GM12878 (cell line): ENCODE measurements around the gene TNNC2. TPM values are rescaled to one million over a fixed set of nuclear protein-coding genes. Genes with fewer than 3 reads are reported as not detected.

Source experiments
- ATAC-seq: fragments of 200-7000 bp; cut with Tn5 transposase; 3 replicates; pipeline ENCODE4 v1.9.1; 2020; ENCODE audit warnings: mild to moderate bottlenecking, moderate library complexity
- BruUV-seq: library from RNA; stranded (reverse); fragments of 400-500 nt; replicated peaks from 2 replicates; lab custom pipeline; 2021; lab: Mats Ljungman, UMichigan
- CTCF ChIA-PET: fragments of 300-600 bp; sonication (Branson Sonifier 250); formaldehyde crosslinking; extraction: SDS; loops from one replicate; lab custom pipeline; 2021; ENCODE audit warnings: inconsistent platforms; lab: Yijun Ruan, JAX
- POLR2A ChIA-PET: fragments of 350-600 bp; formaldehyde crosslinking; extraction: SDS; loops from one replicate; lab custom pipeline; 2021; ENCODE audit warnings: inconsistent platforms; lab: Charles Lee
- RAD21 ChIA-PET: fragments of 300-600 bp; sonication (Branson Sonifier 250); formaldehyde crosslinking; loops from one replicate; lab custom pipeline; 2023; ENCODE audit warnings: antibody characterized with exemption; ENCODE audit not compliant: unreplicated experiment; lab: Charles Lee
- SMC1A ChIA-PET: fragments of 300-600 bp; sonication (Branson Sonifier 250); formaldehyde crosslinking; loops from one replicate; lab custom pipeline; 2023; ENCODE audit not compliant: unreplicated experiment, uncharacterized antibody; lab: Charles Lee
- DNase-seq: peaks from one replicate; pipeline ENCODE4 v3.0.0-alpha.2; 2011; ENCODE audit warnings: low read depth, low spot score
- FAIRE-seq: peaks from 3 replicates; lab custom pipeline; 2011; peaks lifted over from hg19 to GRCh38; lab: Jason Lieb, UNC
- H2AFZ ChIP-seq: 2 replicates; pipeline ENCODE4 v1.6.0; 2011; ENCODE audit warnings: low read depth, low read length, control low read depth; ENCODE audit not compliant: control insufficient read depth
- H3K27ac ChIP-seq: 2 replicates; pipeline ENCODE4 v1.5.1; 2011; ENCODE audit warnings: control low read depth; ENCODE audit not compliant: control insufficient read depth, insufficient read depth
- H3K27me3 ChIP-seq, 2 experiments: replicated peaks in 1 of 2; 2 replicates each; pipeline versions ENCODE4 v1.6.0 to v1.6.1; 2011; ENCODE audit warnings: low read length in 1 of 2; ENCODE audit not compliant: control insufficient read depth in 2 of 2, insufficient read depth in 2 of 2
- H3K36me3 ChIP-seq, 2 experiments: 2 replicates each; pipeline ENCODE4 v1.5.1; 2011; ENCODE audit warnings: low read length in 1 of 2; ENCODE audit not compliant: control insufficient read depth in 2 of 2, insufficient read depth in 2 of 2
- H3K4me1 ChIP-seq: 2 replicates; pipeline ENCODE4 v1.6.1; 2011; ENCODE audit warnings: mild to moderate bottlenecking, low read length, moderate library complexity, mixed read lengths; ENCODE audit not compliant: control insufficient read depth, insufficient read depth
- H3K4me2 ChIP-seq: 2 replicates; pipeline ENCODE4 v1.6.0; 2011; ENCODE audit warnings: control low read depth; ENCODE audit not compliant: control insufficient read depth, insufficient read depth
- H3K4me3 ChIP-seq: fragments of 200-600 bp; sonication (generic); 2 replicates; pipeline ENCODE4 v1.5.1; 2016
- H3K79me2 ChIP-seq: 2 replicates; pipeline ENCODE4 v1.6.0; 2011; ENCODE audit warnings: low read length; ENCODE audit not compliant: control insufficient read depth, insufficient read depth
- H3K9ac ChIP-seq: 2 replicates; pipeline ENCODE4 v1.8.0; 2011; ENCODE audit warnings: low read length, control low read depth, mixed read lengths; ENCODE audit not compliant: control insufficient read depth, insufficient read depth
- H3K9me3 ChIP-seq: replicated peaks from 3 replicates; pipeline ENCODE4 v1.5.1; 2011; ENCODE audit warnings: mild to moderate bottlenecking, low read length; ENCODE audit not compliant: control insufficient read depth, insufficient read depth
- H4K20me1 ChIP-seq: 2 replicates; pipeline ENCODE4 v1.6.0; 2011; ENCODE audit not compliant: control insufficient read depth, insufficient read depth
- BCL11A ChIP-seq: IDR thresholded peaks from 2 replicates; pipeline ENCODE4 v1.6.1; 2011; ENCODE audit warnings: low read depth, low read length
- GABPA ChIP-seq: IDR thresholded peaks from 2 replicates; pipeline ENCODE4 v1.6.1; 2014; ENCODE audit warnings: antibody characterized with exemption, low read depth, mild to moderate bottlenecking, inconsistent platforms
- GATAD2B ChIP-seq: fragments of 450-650 bp; conservative IDR thresholded peaks from 2 replicates; pipeline ENCODE4 v1.6.1; 2017; ENCODE audit warnings: low read depth, mild to moderate bottlenecking, moderate library complexity
- IRF3 ChIP-seq: fragments of 450-650 bp; IDR thresholded peaks from 2 replicates; pipeline ENCODE4 v1.6.1; 2014; ENCODE audit warnings: mild to moderate bottlenecking
- PAX8 ChIP-seq: fragments of 450-650 bp; IDR thresholded peaks from 2 replicates; pipeline ENCODE4 v1.6.1; 2017; ENCODE audit warnings: mild to moderate bottlenecking, moderate library complexity
- PML ChIP-seq: IDR thresholded peaks from 2 replicates; pipeline ENCODE4 v1.6.1; 2012; ENCODE audit warnings: low read length, inconsistent platforms
- POU2F2 ChIP-seq: IDR thresholded peaks from 3 replicates; pipeline ENCODE4 v1.6.1; 2011; ENCODE audit warnings: low read depth, mild to moderate bottlenecking, low read length, borderline replicate concordance
- SMC3 ChIP-seq: IDR thresholded peaks from 2 replicates; pipeline ENCODE4 v1.6.1; 2011; ENCODE audit warnings: low read length, improper control_type of control experiment, borderline replicate concordance
- SPI1 ChIP-seq: IDR thresholded peaks from 2 replicates; pipeline ENCODE4 v1.6.1; 2011; ENCODE audit warnings: low read depth, mild to moderate bottlenecking, low read length, moderate library complexity, borderline replicate concordance; ENCODE audit not compliant: insufficient read depth
- WGBS: methylation state at CpG from one replicate; pipeline ENCODE4 v1.1.6; 2016; ENCODE audit warnings: low lambda C conversion rate; ENCODE audit not compliant: insufficient replicate concordance, insufficient coverage; ENCODE audit errors: missing lambda C conversion rate; 5-methylcytosine and 5-hydroxymethylcytosine counted together
- in situ Hi-C: fragments of 300-500 bp; cut with MboI; formaldehyde crosslinking; loops from 9 replicates; pipeline ENCODE4 v1.14.3; 2018; ENCODE audit warnings: mixed read lengths
- intact Hi-C: fragments of 100-400 bp; cut with micrococcal nuclease; formaldehyde crosslinking; loops from one replicate; pipeline ENCODE4 v1.14.2; 2022; ENCODE audit not compliant: unreplicated experiment
- polyA plus RNA-seq, 11 experiments: library from polyadenylated mRNA; depleted of rRNA in 4 of 11; unstranded in 6 of 11; stranded (reverse) in 5 of 11; fragments of >200 nt; fragmentation: Nextera tagmentation in 4 of 11; fragmentation: Illumina TruSeq in 1 of 11; extraction: Ambion mirVana in 4 of 11; extraction: Trizol in 1 of 11; gene quantifications; 1 replicate in 1 of 11; 2 replicates in 10 of 11; pipeline versions ENCODE4 v1.2.1 to v1.2.3, GENCODE V29; 2011 to 2016; ENCODE audit warnings: inconsistent platforms in 2 of 11, missing spikeins in 2 of 11, low read depth in 1 of 11
- total RNA-seq, 4 experiments: library from RNA; depleted of rRNA in 3 of 4; stranded (reverse); fragments of >200 nt in 3 of 4; fragmentation: Illumina TruSeq in 1 of 4; extraction: Trizol in 1 of 4; gene quantifications; 2 replicates each; pipeline versions ENCODE4 v1.2.1 to v1.2.3, GENCODE V29; 2013 to 2021
- TF ChIP-seq, protein P1 (sequence below): fragments of 450-650 bp; formaldehyde crosslinking; IDR thresholded peaks from 2 replicates; pipeline ENCODE4 v1.5.0; 2022; ENCODE audit warnings: mild to moderate bottlenecking, missing genetic modification characterization

Gene TNNC2
- total and polyA plus RNA-seq, 10 of the 15 experiments (the other 5 are each of a cell fraction or from before 2014, with no cell fraction given), result 0.37 TPM; not detected in 9

GRCh38 chr20:45867136-45867818 lies 40.2 kb upstream of the TNNC2 start:
- POLR2A ChIA-PET, result no interaction called here
- Histone ChIP-seq H3K27ac (no peak overlapping the region), H3K4me2 (no peak overlapping the region), H3K4me3 (no peak overlapping the region), H4K20me1 (no peaks in the 10 kb centered on the region), H3K27me3 (no peaks in the 10 kb centered on the region), H3K9me3 (no peaks in the 10 kb centered on the region), H3K36me3 (no peaks in the 10 kb centered on the region), H3K4me1 (no peaks in the 10 kb centered on the region), H3K9ac (no peak overlapping the region), H3K79me2 (no peaks in the 10 kb centered on the region), H2AFZ (no peak overlapping the region)
- in situ Hi-C loops (no loop called here), intact Hi-C loops (no loop called here)
- BruUV-seq, result no TSS peak
- WGBS, result 99% methylated on average over 6 of the region's 6 CpGs
- CTCF ChIA-PET, result interaction anchor here (0.7 to 1.4 kb wide), 2 partner anchors 14 to 60 kb away, joined by 3 to 4 read pairs; partner anchors contain the start of gene ZSWIM1
- ATAC-seq, result no peak
- RAD21 ChIA-PET, result no interaction called here
- no peak for DNase-seq
- TF ChIP-seq GABPA (no peak), SPI1 (no peak), PAX8 (no peak), PML (no peak), GATAD2B (no peak)
- TF ChIP-seq, all 136 proteins: peak for 0
- SMC1A ChIA-PET, result interaction anchor here (0.6 to 1.4 kb wide), 4 partner anchors 9 to 1638 kb away, joined by 3 to 5 read pairs (median 3); no protein-coding TSS in a partner anchor
- no peak for FAIRE-seq

GRCh38 chr20:45866454-45866853 lies 39.3 kb upstream of the TNNC2 start:
- no TSS peak for BruUV-seq
- Histone ChIP-seq H3K4me1 (no peaks in the 10 kb centered on the region), H3K27me3 (no peaks in the 10 kb centered on the region), H3K4me2 (no peak overlapping the region), H4K20me1 (no peaks in the 10 kb centered on the region), H3K79me2 (no peaks in the 10 kb centered on the region), H3K9ac (no peak overlapping the region), H3K36me3 (no peaks in the 10 kb centered on the region), H3K27ac (no peak overlapping the region), H2AFZ (no peak overlapping the region), H3K9me3 (no peaks in the 10 kb centered on the region), H3K4me3 (no peak overlapping the region)
- DNase-seq (no peak), FAIRE-seq (no peak), ATAC-seq (no peak)
- ChIA-PET RAD21 (no interaction called here), POLR2A (interaction anchor here (0.7 kb wide), 1 partner anchor 11 kb away, joined by 4 read pairs; no protein-coding TSS in a partner anchor), SMC1A (interaction anchor here (0.6 to 0.9 kb wide), 2 partner anchors 49 to 64 kb away, joined by 3 read pairs; no protein-coding TSS in a partner anchor), CTCF (interaction anchor here (1.4 kb wide), 1 partner anchor 15 kb away, joined by 3 read pairs; the partner anchor contains the start of gene ZSWIM1)
- intact Hi-C loops, result no loop called here
- WGBS, result 88% methylated on average over 5 of the region's 5 CpGs
- in situ Hi-C loops, result no loop called here
- TF ChIP-seq BCL11A, result no peak
- TF ChIP-seq, protein P1, sequence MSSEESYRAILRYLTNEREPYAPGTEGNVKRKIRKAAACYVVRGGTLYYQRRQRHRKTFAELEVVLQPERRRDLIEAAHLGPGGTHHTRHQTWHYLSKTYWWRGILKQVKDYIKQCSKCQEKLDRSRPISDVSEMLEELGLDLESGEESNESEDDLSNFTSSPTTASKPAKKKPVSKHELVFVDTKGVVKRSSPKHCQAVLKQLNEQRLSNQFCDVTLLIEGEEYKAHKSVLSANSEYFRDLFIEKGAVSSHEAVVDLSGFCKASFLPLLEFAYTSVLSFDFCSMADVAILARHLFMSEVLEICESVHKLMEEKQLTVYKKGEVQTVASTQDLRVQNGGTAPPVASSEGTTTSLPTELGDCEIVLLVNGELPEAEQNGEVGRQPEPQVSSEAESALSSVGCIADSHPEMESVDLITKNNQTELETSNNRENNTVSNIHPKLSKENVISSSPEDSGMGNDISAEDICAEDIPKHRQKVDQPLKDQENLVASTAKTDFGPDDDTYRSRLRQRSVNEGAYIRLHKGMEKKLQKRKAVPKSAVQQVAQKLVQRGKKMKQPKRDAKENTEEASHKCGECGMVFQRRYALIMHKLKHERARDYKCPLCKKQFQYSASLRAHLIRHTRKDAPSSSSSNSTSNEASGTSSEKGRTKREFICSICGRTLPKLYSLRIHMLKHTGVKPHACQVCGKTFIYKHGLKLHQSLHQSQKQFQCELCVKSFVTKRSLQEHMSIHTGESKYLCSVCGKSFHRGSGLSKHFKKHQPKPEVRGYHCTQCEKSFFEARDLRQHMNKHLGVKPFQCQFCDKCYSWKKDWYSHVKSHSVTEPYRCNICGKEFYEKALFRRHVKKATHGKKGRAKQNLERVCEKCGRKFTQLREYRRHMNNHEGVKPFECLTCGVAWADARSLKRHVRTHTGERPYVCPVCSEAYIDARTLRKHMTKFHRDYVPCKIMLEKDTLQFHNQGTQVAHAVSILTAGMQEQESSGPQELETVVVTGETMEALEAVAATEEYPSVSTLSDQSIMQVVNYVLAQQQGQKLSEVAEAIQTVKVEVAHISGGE (CRISPR knock-in tag), result no peak
- no peak for TF ChIP-seq IRF3
- TF ChIP-seq SMC3, result no peak
- TF ChIP-seq POU2F2, result no peak
